GM12873 (cell line): ENCODE results near the gene PTPN4.

Experiments
- TF ChIP-seq, protein P1 (sequence below): IDR thresholded peaks from 2 replicates; pipeline ENCODE4 v1.5.1; 2012; ENCODE audit warnings: low read depth, mild to moderate bottlenecking, moderate library complexity, low read length, control low read depth; ENCODE audit not compliant: insufficient read depth; ENCODE audit errors: missing control alignments

PTPN4 gene, protein sequence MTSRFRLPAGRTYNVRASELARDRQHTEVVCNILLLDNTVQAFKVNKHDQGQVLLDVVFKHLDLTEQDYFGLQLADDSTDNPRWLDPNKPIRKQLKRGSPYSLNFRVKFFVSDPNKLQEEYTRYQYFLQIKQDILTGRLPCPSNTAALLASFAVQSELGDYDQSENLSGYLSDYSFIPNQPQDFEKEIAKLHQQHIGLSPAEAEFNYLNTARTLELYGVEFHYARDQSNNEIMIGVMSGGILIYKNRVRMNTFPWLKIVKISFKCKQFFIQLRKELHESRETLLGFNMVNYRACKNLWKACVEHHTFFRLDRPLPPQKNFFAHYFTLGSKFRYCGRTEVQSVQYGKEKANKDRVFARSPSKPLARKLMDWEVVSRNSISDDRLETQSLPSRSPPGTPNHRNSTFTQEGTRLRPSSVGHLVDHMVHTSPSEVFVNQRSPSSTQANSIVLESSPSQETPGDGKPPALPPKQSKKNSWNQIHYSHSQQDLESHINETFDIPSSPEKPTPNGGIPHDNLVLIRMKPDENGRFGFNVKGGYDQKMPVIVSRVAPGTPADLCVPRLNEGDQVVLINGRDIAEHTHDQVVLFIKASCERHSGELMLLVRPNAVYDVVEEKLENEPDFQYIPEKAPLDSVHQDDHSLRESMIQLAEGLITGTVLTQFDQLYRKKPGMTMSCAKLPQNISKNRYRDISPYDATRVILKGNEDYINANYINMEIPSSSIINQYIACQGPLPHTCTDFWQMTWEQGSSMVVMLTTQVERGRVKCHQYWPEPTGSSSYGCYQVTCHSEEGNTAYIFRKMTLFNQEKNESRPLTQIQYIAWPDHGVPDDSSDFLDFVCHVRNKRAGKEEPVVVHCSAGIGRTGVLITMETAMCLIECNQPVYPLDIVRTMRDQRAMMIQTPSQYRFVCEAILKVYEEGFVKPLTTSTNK

DNA sequence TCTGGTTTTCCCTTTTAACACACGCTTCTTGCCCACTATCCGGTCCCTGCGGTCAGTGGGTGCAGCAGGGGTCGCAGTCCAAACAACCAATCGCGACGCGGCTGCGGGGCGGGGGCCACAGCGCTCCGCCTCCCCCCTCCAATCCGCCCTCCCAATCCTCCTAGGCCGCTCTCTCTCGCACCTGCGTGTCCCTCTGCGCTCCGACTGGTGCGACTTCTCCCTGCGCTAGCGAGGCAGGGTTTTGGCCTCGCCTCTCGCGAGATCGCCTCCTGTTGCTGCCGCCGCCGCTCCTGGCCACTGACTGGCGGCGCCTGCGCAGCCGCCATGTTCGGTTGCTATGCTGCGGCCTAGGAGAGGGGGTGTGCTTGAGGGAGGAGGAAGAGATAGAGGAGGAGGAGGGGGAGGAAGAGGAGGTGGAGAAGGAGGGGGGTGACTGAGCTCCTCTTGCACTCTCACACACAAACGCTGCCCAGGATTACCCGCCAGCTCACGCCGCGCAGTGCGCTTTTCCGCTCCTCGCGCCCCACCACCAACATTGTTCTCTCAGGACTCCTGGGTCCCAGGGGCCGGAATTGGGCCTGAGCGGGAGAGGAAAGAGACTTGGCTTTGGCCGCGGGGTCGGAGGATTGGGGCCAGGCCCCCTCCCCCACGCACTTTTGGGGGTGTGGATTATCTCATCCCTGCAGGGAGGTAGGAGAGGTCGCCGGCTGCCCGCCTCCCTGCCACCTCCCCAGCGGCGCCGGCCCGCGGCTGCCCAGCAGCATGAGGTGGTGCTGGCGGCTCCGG lies at the start of gene PTPN4:
PTPN4 (plus strand) TSS at position 472 of the 786 bp plus-strand sequence. CDS start 49,932 bp downstream, outside the sequence.
- TF ChIP-seq, protein P1, sequence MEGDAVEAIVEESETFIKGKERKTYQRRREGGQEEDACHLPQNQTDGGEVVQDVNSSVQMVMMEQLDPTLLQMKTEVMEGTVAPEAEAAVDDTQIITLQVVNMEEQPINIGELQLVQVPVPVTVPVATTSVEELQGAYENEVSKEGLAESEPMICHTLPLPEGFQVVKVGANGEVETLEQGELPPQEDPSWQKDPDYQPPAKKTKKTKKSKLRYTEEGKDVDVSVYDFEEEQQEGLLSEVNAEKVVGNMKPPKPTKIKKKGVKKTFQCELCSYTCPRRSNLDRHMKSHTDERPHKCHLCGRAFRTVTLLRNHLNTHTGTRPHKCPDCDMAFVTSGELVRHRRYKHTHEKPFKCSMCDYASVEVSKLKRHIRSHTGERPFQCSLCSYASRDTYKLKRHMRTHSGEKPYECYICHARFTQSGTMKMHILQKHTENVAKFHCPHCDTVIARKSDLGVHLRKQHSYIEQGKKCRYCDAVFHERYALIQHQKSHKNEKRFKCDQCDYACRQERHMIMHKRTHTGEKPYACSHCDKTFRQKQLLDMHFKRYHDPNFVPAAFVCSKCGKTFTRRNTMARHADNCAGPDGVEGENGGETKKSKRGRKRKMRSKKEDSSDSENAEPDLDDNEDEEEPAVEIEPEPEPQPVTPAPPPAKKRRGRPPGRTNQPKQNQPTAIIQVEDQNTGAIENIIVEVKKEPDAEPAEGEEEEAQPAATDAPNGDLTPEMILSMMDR: no peak

DNA sequence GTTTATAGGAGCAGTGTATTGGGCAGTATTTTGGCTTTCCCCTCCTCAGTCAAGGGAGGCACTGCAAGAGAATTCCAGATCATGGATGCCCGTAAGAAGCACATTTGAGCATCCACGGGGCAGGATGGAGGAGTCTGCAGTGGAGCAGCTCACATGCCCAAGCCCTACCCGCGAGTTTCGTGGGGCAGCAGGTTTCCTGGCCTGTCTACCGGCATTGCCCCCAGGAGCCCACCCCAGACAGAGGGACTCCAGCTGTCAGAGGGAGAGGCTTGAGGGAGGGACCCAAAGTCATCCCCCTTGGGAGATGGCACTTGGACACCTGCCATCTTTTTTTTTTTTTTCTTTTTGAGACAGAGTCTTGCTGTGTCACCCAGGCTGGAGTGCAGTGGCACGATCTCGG lies 49.4 kb upstream of the PTPN4 start:
- TF ChIP-seq, protein P1: no peak

DNA sequence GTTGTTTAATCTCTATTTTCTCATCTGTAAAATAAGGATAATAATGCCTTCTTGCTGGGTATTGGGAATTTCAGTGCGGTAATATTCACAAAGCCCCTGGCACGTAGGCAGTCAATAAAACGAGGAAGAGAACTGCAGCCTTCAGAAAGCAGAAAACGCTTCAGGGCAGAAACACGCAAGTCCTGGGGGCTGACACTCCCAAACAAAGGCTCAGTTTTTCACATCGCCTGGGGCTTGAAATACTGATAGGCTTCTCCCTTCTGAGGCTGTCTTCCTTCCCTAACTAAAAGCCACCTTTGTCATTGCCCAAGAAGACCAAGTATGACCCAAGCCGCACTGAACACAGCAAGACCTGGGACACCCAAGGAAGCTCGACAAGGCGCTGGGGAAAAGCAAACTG lies 48.4 kb upstream of the PTPN4 start:
- TF ChIP-seq, protein P1: no peak

DNA sequence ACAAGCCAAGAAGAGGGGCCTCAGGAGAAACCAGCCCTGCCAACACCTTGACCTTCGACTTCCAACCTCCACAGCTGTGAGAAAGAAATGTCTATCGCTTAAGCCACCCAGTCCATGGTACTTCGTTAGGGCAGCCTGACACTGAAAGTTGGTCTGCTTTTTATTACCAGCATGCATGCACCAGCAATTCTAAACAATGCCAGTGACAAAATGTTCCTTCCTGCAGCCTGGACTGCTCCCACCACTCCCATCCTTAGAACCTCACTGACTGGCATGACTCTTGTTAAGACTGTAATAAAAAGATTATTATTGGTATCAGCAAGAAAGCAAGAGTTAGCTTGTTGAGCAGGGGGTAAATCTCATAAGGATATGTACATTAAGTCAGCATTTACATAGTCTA lies 47.2 kb upstream of the PTPN4 start:
- TF ChIP-seq, protein P1: no peak

DNA sequence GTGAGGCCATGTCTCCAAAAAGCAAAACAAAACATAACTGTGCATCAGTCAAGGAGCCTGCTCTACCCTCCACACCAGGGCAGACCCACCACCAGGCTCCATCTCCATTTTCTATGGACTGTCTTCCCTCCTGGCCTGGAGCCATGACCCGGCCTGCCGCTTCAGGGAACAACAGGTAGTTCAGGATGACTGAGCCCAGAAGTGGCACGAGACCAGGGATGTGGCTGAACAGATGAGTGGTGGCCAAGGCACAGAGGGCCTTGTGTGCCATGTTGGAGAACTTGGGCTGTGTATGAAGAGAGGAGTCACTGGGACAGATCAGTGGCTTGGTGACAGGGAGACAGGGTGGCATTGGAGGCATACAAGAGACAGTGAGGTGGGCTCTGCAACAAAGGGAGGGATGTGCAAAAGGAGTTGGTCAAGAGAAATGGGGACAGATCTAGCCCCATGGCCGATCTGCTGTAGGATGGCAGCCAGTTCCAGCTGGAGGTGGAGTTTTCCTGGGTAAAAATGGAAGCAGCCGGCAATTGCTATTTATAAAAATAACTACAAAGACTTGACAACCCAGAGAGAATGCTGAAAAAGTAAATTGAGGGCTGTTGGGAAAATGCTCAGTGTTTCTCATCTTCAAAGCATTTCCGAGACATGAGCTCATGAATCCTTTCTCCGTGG lies 45.8 kb upstream of the PTPN4 start:
- TF ChIP-seq, protein P1: no peak

DNA sequence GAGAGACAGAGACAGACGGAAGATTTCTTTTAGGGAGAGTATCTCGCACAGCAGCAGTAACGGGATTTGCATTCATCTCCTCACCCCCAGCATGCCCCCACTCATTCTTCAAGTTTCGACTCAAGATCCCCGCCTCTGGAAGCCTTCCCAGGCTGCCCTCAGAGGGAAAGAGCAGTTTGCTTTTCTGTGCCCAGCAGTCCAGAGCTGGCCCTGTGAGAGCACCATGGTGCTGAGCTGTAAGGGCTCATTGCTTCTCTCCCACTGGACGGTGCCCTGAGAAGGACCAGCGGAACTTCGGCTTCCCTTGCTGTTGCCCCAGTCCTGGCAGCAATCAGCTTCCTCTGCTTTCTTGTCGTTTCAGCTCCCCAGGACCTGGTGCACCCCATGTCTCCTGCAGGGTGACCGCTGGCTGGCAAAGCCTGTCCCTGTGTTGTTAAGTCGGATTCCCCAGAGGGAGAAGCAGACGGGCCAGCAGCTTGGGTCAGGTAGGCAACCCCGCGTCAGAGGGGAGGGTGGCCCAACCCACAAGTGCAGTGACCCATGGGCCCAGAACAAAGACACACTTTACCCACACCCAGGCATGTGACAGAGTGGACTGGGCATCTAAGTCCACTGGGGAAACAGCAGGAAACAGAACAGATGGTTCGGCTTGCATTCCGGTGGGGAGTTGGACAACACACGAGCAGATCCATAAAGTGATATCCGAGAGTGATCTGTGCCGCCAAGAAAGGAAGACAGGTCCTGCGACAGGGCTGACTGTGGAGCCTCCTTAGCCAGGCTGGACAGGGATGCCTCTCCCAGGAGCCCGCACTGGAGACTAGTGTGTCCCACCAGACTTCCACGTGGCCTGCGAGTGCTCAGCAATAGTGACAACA lies 44.1 kb upstream of the PTPN4 start:
- TF ChIP-seq, protein P1: no peak
